Measurements from ENCODE around the gene RSF1.

Gene RSF1

GRCh38 chr11:77705195-77705875 lies 115.2 kb downstream of the RSF1 start:
- no CpG with 5 or more reads among the region's 4 CpGs for WGBS, 2 donors (ENCODE audit: extremely low coverage in 2 of 2, insufficient read length in 2 of 2, insufficient replicate concordance in 1 of 2)
- Histone ChIP-seq H3K4me3 (ENCODE audit: low read length in 2 of 2) (no peak overlapping the region), H3K18ac (ENCODE audit: low read length) (no peak overlapping the region), H2AK5ac (ENCODE audit: low read depth, low read length) (no peak overlapping the region), H3K79me1 (ENCODE audit: low read depth, low read length) (no peaks in the 10 kb centered on the region), H3K27ac (replicated peaks; ENCODE audit: low read length) (no peak overlapping the region), H3K4me2 (ENCODE audit: insufficient read depth, low read length, poor library complexity, severe bottlenecking) (no peak overlapping the region), H3K36me3 (replicated peaks in 1 of 2; ENCODE audit: control insufficient read depth in 2 of 2, insufficient read depth in 2 of 2, low read length in 2 of 2) (peaks cover 0 to 52% of the 10 kb centered on the region in 2 donors), H3K4me1 (ENCODE audit: control insufficient read depth in 2 of 2, insufficient read depth in 1 of 2, low read depth in 1 of 2, low read length in 2 of 2) (no peaks in the 10 kb centered on the region), H2BK12ac (ENCODE audit: low read length) (no peak overlapping the region), H4K91ac (ENCODE audit: low read depth, low read length, poor library complexity) (no peak overlapping the region), H3K14ac (ENCODE audit: low read length) (no peak overlapping the region), H2BK120ac (ENCODE audit: low read depth, low read length) (no peak overlapping the region), H2BK15ac (ENCODE audit: low read length) (no peak overlapping the region), H3K9me3 (replicated peaks in 1 of 2; ENCODE audit: control insufficient read depth in 2 of 2, insufficient read depth in 1 of 2, low read depth in 1 of 2, low read length in 2 of 2) (peaks cover 0 to 7% of the 10 kb centered on the region in 2 donors), H4K8ac (ENCODE audit: low read depth, low read length) (no peak overlapping the region), H3K4ac (ENCODE audit: low read length) (no peak overlapping the region), H3K9ac (ENCODE audit: low read depth, low read length, poor library complexity) (no peak overlapping the region), H2BK5ac (ENCODE audit: low read length) (no peak overlapping the region), H3K27me3 (ENCODE audit: control insufficient read depth in 3 of 3, insufficient read depth in 3 of 3, low read depth in 1 of 3, low read length in 3 of 3) (no peaks in the 10 kb centered on the region), H3K23ac (ENCODE audit: low read depth, low read length, poor library complexity) (no peak overlapping the region), H2AFZ (ENCODE audit: low read length) (no peak overlapping the region)
- no peak for DNase-seq (ENCODE audit: low spot score)

GRCh38 chr11:77704029-77704428 lies 116.5 kb downstream of the RSF1 start:
- H3K9ac ChIP-seq (ENCODE audit: low read depth, low read length, poor library complexity): no peak overlapping the region

DNA sequence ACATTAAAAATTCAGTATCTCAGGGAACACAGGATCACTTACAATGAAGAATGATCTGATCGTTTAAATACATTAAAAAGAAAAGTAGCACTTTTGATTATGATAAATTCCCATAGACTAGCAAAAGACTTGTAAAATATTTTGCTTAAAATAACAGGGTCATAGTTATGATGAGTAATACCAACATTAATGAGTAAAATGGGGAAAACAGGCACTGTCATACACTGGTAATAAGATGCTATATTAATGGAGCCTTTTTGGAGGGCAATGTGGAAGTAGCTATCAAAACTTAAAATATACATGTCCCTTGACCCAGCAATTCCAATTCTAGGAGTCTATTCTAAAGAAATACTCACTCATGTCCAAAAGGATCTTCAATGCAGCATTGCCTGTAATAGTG lies 121.1 kb downstream of the RSF1 start:
- no peak overlapping the region for H2BK15ac ChIP-seq (ENCODE audit: low read length)
- no peaks in the 10 kb centered on the region for H3K79me1 ChIP-seq (ENCODE audit: low read depth, low read length)
- H3K36me3 ChIP-seq (replicated peaks in 1 of 2; ENCODE audit: control insufficient read depth in 2 of 2, insufficient read depth in 2 of 2, low read length in 2 of 2): peaks cover 7 to 96% of the 10 kb centered on the region in 2 donors
- H3K9me3 ChIP-seq (replicated peaks in 1 of 2; ENCODE audit: control insufficient read depth in 2 of 2, insufficient read depth in 1 of 2, low read depth in 1 of 2, low read length in 2 of 2): peaks cover 0 to 7% of the 10 kb centered on the region in 2 donors
- H3K4me1 ChIP-seq (ENCODE audit: control insufficient read depth in 2 of 2, insufficient read depth in 1 of 2, low read depth in 1 of 2, low read length in 2 of 2): no peaks in the 10 kb centered on the region
- H3K4me3 ChIP-seq (ENCODE audit: low read length in 2 of 2): no peak overlapping the region
- H3K4ac ChIP-seq (ENCODE audit: low read length): no peak overlapping the region
- H3K4me2 ChIP-seq (ENCODE audit: insufficient read depth, low read length, poor library complexity, severe bottlenecking): no peak overlapping the region
- no peak overlapping the region for H2BK5ac ChIP-seq (ENCODE audit: low read length)
- H4K8ac ChIP-seq (ENCODE audit: low read depth, low read length): no peak overlapping the region
- H2AFZ ChIP-seq (ENCODE audit: low read length): no peak overlapping the region
- no peak overlapping the region for H3K18ac ChIP-seq (ENCODE audit: low read length)
- DNase-seq (ENCODE audit: low spot score): no peak
- H3K27ac ChIP-seq (replicated peaks; ENCODE audit: low read length): no peak overlapping the region
- no peak overlapping the region for H2BK120ac ChIP-seq (ENCODE audit: low read depth, low read length)
- H3K9ac ChIP-seq (ENCODE audit: low read depth, low read length, poor library complexity): no peak overlapping the region
- H4K91ac ChIP-seq (ENCODE audit: low read depth, low read length, poor library complexity): no peak overlapping the region
- H2AK5ac ChIP-seq (ENCODE audit: low read depth, low read length): no peak overlapping the region
- no peak overlapping the region for H3K23ac ChIP-seq (ENCODE audit: low read depth, low read length, poor library complexity)
- no peak overlapping the region for H2BK12ac ChIP-seq (ENCODE audit: low read length)
- no CpG with 5 or more reads among the region's 1 CpG for WGBS, 2 donors (ENCODE audit: extremely low coverage in 2 of 2, insufficient read length in 2 of 2, insufficient replicate concordance in 1 of 2)
- no peaks in the 10 kb centered on the region for H3K27me3 ChIP-seq (ENCODE audit: control insufficient read depth in 3 of 3, insufficient read depth in 3 of 3, low read depth in 1 of 3, low read length in 3 of 3)
- H3K14ac ChIP-seq (ENCODE audit: low read length): no peak overlapping the region

More at GRCh38 chr11:77704029-77704428, 116.5 kb downstream of the RSF1 start:
- Histone ChIP-seq H3K14ac (ENCODE audit: low read length) (no peak overlapping the region), H3K23ac (ENCODE audit: low read depth, low read length, poor library complexity) (no peak overlapping the region), H2AFZ (ENCODE audit: low read length) (no peak overlapping the region), H3K9me3 (replicated peaks in 1 of 2; ENCODE audit: control insufficient read depth in 2 of 2, insufficient read depth in 1 of 2, low read depth in 1 of 2, low read length in 2 of 2) (peaks cover 0 to 7% of the 10 kb centered on the region in 2 donors), H2BK12ac (ENCODE audit: low read length) (no peak overlapping the region), H3K36me3 (replicated peaks in 1 of 2; ENCODE audit: control insufficient read depth in 2 of 2, insufficient read depth in 2 of 2, low read length in 2 of 2) (peaks cover 0 to 62% of the 10 kb centered on the region in 2 donors), H2BK120ac (ENCODE audit: low read depth, low read length) (no peak overlapping the region), H2BK5ac (ENCODE audit: low read length) (no peak overlapping the region), H3K4me2 (ENCODE audit: insufficient read depth, low read length, poor library complexity, severe bottlenecking) (no peak overlapping the region), H2AK5ac (ENCODE audit: low read depth, low read length) (no peak overlapping the region), H3K79me1 (ENCODE audit: low read depth, low read length) (no peaks in the 10 kb centered on the region), H3K4me3 (ENCODE audit: low read length in 2 of 2) (no peak overlapping the region), H3K27ac (replicated peaks; ENCODE audit: low read length) (no peak overlapping the region), H4K91ac (ENCODE audit: low read depth, low read length, poor library complexity) (no peak overlapping the region), H3K4me1 (ENCODE audit: control insufficient read depth in 2 of 2, insufficient read depth in 1 of 2, low read depth in 1 of 2, low read length in 2 of 2) (no peaks in the 10 kb centered on the region), H3K27me3 (ENCODE audit: control insufficient read depth in 3 of 3, insufficient read depth in 3 of 3, low read depth in 1 of 3, low read length in 3 of 3) (no peaks in the 10 kb centered on the region), H2BK15ac (ENCODE audit: low read length) (no peak overlapping the region), H3K18ac (ENCODE audit: low read length) (no peak overlapping the region), H3K4ac (ENCODE audit: low read length) (no peak overlapping the region), H4K8ac (ENCODE audit: low read depth, low read length) (no peak overlapping the region)
- WGBS, 2 donors (ENCODE audit: extremely low coverage in 2 of 2, insufficient read length in 2 of 2, insufficient replicate concordance in 1 of 2): no CpG with 5 or more reads among the region's 3 CpGs
- DNase-seq (ENCODE audit: low spot score): no peak

- no peak for DNase-seq (ENCODE audit: low spot score)
- Histone ChIP-seq H2BK15ac (ENCODE audit: low read length) (no peak overlapping the region), H3K36me3 (replicated peaks in 1 of 2; ENCODE audit: control insufficient read depth in 2 of 2, insufficient read depth in 2 of 2, low read length in 2 of 2) (peaks cover 7 to 95% of the 10 kb centered on the region in 2 donors), H3K4me1 (ENCODE audit: control insufficient read depth in 2 of 2, insufficient read depth in 1 of 2, low read depth in 1 of 2, low read length in 2 of 2) (no peaks in the 10 kb centered on the region), H2BK12ac (ENCODE audit: low read length) (no peak overlapping the region), H4K91ac (ENCODE audit: low read depth, low read length, poor library complexity) (no peak overlapping the region), H3K27ac (replicated peaks; ENCODE audit: low read length) (no peak overlapping the region), H3K18ac (ENCODE audit: low read length) (no peak overlapping the region), H3K4me3 (ENCODE audit: low read length in 2 of 2) (no peak overlapping the region), H4K8ac (ENCODE audit: low read depth, low read length) (no peak overlapping the region), H3K4me2 (ENCODE audit: insufficient read depth, low read length, poor library complexity, severe bottlenecking) (no peak overlapping the region), H2AFZ (ENCODE audit: low read length) (no peak overlapping the region), H3K4ac (ENCODE audit: low read length) (no peak overlapping the region), H3K23ac (ENCODE audit: low read depth, low read length, poor library complexity) (no peak overlapping the region), H3K79me1 (ENCODE audit: low read depth, low read length) (no peaks in the 10 kb centered on the region), H2BK5ac (ENCODE audit: low read length) (no peak overlapping the region), H2BK120ac (ENCODE audit: low read depth, low read length) (no peak overlapping the region), H3K9ac (ENCODE audit: low read depth, low read length, poor library complexity) (no peak overlapping the region), H2AK5ac (ENCODE audit: low read depth, low read length) (no peak overlapping the region), H3K14ac (ENCODE audit: low read length) (no peak overlapping the region), H3K27me3 (ENCODE audit: control insufficient read depth in 3 of 3, insufficient read depth in 3 of 3, low read depth in 1 of 3, low read length in 3 of 3) (no peaks in the 10 kb centered on the region), H3K9me3 (replicated peaks in 1 of 2; ENCODE audit: control insufficient read depth in 2 of 2, insufficient read depth in 1 of 2, low read depth in 1 of 2, low read length in 2 of 2) (peaks cover 0 to 7% of the 10 kb centered on the region in 2 donors)
- no CpG with 5 or more reads among the region's 2 CpGs for WGBS, 2 donors (ENCODE audit: extremely low coverage in 2 of 2, insufficient read length in 2 of 2, insufficient replicate concordance in 1 of 2)
Measured at GRCh38 chr11:77698896-77699295, 121.6 kb downstream of the RSF1 start.
